H1 (cell line): ENCODE data around the gene OTOP1. TPM values are rescaled to one million over a fixed set of nuclear protein-coding genes. Genes with fewer than 3 reads are reported as not detected.

Experiments used
- CTCF ChIA-PET: fragments of 300-600 bp; sonication (Branson Sonifier 250); formaldehyde crosslinking; loops from one replicate; lab custom pipeline; 2021; ENCODE audit not compliant: partially characterized antibody; lab: Charles Lee
- POLR2A ChIA-PET: fragments of 300-600 bp; sonication (Branson Sonifier 250); formaldehyde crosslinking; loops from one replicate; lab custom pipeline; 2021; ENCODE audit warnings: inconsistent platforms; ENCODE audit not compliant: partially characterized antibody; lab: Charles Lee
- DNase-seq, 2 experiments: peaks; one replicate each; pipeline versions ENCODE4 v3.0.0 to v3.0.0-alpha.2; 2010 to 2022; ENCODE audit warnings: low spot score in 2 of 2, low read depth in 1 of 2, mixed read lengths in 1 of 2
- FAIRE-seq: peaks from 2 replicates; lab custom pipeline; 2011; peaks lifted over from hg19 to GRCh38; lab: Jason Lieb, UNC
- H2AFZ ChIP-seq: 2 replicates; pipeline ENCODE4 v1.8.1; 2012; ENCODE audit warnings: low read length, inconsistent platforms
- H2AK5ac ChIP-seq: 2 replicates; pipeline ENCODE4 v1.6.1; 2013; ENCODE audit warnings: low read depth, low read length
- H2BK120ac ChIP-seq: replicated peaks from 2 replicates; pipeline ENCODE3; 2013; ENCODE audit warnings: low read depth, low read length, inconsistent platforms
- H2BK12ac ChIP-seq: 2 replicates; pipeline ENCODE4 v1.6.1; 2013; ENCODE audit warnings: low read depth, low read length
- H2BK15ac ChIP-seq: 2 replicates; pipeline ENCODE4 v1.6.1; 2013; ENCODE audit warnings: low read length
- H2BK20ac ChIP-seq: 2 replicates; pipeline ENCODE4 v1.6.1; 2013; ENCODE audit warnings: low read length
- H2BK5ac ChIP-seq: 2 replicates; pipeline ENCODE4 v1.6.1; 2013; ENCODE audit warnings: low read depth, low read length
- H3K14ac ChIP-seq: 2 replicates; pipeline ENCODE4 v1.6.1; 2013; ENCODE audit warnings: inconsistent platforms; ENCODE audit not compliant: insufficient read length
- H3K18ac ChIP-seq: 2 replicates; pipeline ENCODE4 v1.6.1; 2013; ENCODE audit warnings: low read length; ENCODE audit errors: extremely low read depth
- H3K23ac ChIP-seq: 2 replicates; pipeline ENCODE4 v1.6.1; 2013; ENCODE audit warnings: inconsistent platforms; ENCODE audit not compliant: insufficient read length
- H3K23me2 ChIP-seq: 2 replicates; pipeline ENCODE4 v1.6.1; 2013; ENCODE audit warnings: low read depth, low read length
- H3K27ac ChIP-seq: 2 replicates; pipeline ENCODE4 v1.6.1; 2011; ENCODE audit warnings: low read depth, low read length, inconsistent platforms
- H3K27me3 ChIP-seq, 4 experiments: replicated peaks in 1 of 4; 1 replicate in 1 of 4; 2 replicates in 3 of 4; pipeline versions ENCODE4 v1.6.1 to v1.8.1; 2011 to 2013; ENCODE audit warnings: low read length in 3 of 4, mild to moderate bottlenecking in 3 of 4, inconsistent platforms in 2 of 4, mixed read lengths in 2 of 4, moderate library complexity in 1 of 4; ENCODE audit not compliant: control insufficient read depth in 3 of 4, insufficient read depth in 3 of 4; ENCODE audit errors: extremely low read depth in 1 of 4
- H3K36me3 ChIP-seq, 4 experiments: 2 replicates each; pipeline versions ENCODE4 v1.6.1 to v1.8.1; 2011 to 2013; ENCODE audit warnings: mild to moderate bottlenecking in 4 of 4, low read length in 3 of 4, moderate library complexity in 2 of 4, control low read depth in 1 of 4, inconsistent platforms in 1 of 4; ENCODE audit not compliant: insufficient read depth in 4 of 4, control insufficient read depth in 2 of 4
- H3K4ac ChIP-seq: replicated peaks from 2 replicates; pipeline ENCODE3; 2013; ENCODE audit warnings: low read length, low read depth, mixed read lengths, inconsistent platforms; ENCODE audit not compliant: insufficient read length
- H3K4me1 ChIP-seq, 4 experiments: replicated peaks in 1 of 4; 1 replicate in 1 of 4; 2 replicates in 3 of 4; pipeline versions ENCODE4 v1.6.1 to v1.8.1; 2011 to 2013; ENCODE audit warnings: low read length in 3 of 4, inconsistent platforms in 2 of 4, mixed read lengths in 1 of 4; ENCODE audit not compliant: insufficient read depth in 4 of 4, control insufficient read depth in 3 of 4
- H3K4me2 ChIP-seq, 2 experiments: 2 replicates each; pipeline versions ENCODE4 v1.6.1 to v1.8.1; 2011 to 2013; ENCODE audit warnings: low read depth in 2 of 2, low read length in 2 of 2, control low read depth in 1 of 2, inconsistent platforms in 1 of 2, mild to moderate bottlenecking in 1 of 2; ENCODE audit not compliant: insufficient read depth in 1 of 2
- H3K4me3 ChIP-seq, 4 experiments: fragments of 200-600, 300-600 bp in 1 of 4; sonication (generic), shearing (Covaris generic), sonication (Bioruptor Twin) in 1 of 4; 2 replicates each; pipeline versions ENCODE4 v1.5.1 to v1.8.1; 2011 to 2016; ENCODE audit warnings: low read length in 4 of 4, low read depth in 3 of 4, control low read depth in 2 of 4, inconsistent platforms in 2 of 4, mild to moderate bottlenecking in 2 of 4, mixed read lengths in 1 of 4, moderate library complexity in 1 of 4; ENCODE audit not compliant: insufficient read depth in 2 of 4; ENCODE audit errors: extremely low read depth in 1 of 4
- H3K56ac ChIP-seq: replicated peaks from 2 replicates; pipeline ENCODE3; 2013; ENCODE audit warnings: low read depth, mild to moderate bottlenecking, mixed read lengths, low read length, inconsistent platforms; ENCODE audit not compliant: insufficient read length
- H3K79me1 ChIP-seq: 2 replicates; pipeline ENCODE4 v1.6.1; 2013; ENCODE audit warnings: low read depth, low read length, control low read depth
- H3K79me2 ChIP-seq, 2 experiments: 2 replicates each; pipeline versions ENCODE4 v1.6.1 to v1.8.1; 2012 to 2013; ENCODE audit warnings: low read length in 2 of 2, mild to moderate bottlenecking in 2 of 2, inconsistent platforms in 1 of 2; ENCODE audit not compliant: insufficient read depth in 2 of 2, control insufficient read depth in 1 of 2
- H3K9ac ChIP-seq, 4 experiments: replicated peaks in 1 of 4; 1 replicate in 1 of 4; 2 replicates in 3 of 4; pipeline versions ENCODE4 v1.6.1 to v1.8.1; 2011 to 2013; ENCODE audit warnings: low read depth in 3 of 4, low read length in 3 of 4, control low read depth in 2 of 4, mild to moderate bottlenecking in 2 of 4, moderate library complexity in 2 of 4, inconsistent platforms in 1 of 4; ENCODE audit errors: extremely low read depth in 1 of 4
- H3K9me3 ChIP-seq, 2 experiments: 2 replicates each; pipeline versions ENCODE4 v1.6.1 to v1.8.1; 2012 to 2013; ENCODE audit warnings: mild to moderate bottlenecking in 2 of 2, moderate library complexity in 2 of 2, control low read depth in 1 of 2, inconsistent platforms in 1 of 2, low read depth in 1 of 2, low read length in 1 of 2, mixed read lengths in 1 of 2; ENCODE audit not compliant: insufficient read depth in 2 of 2
- H4K20me1 ChIP-seq, 2 experiments: replicated peaks in 1 of 2; 2 replicates each; pipeline versions ENCODE3 to v1.8.1; 2011 to 2013; ENCODE audit warnings: inconsistent platforms in 2 of 2, low read length in 2 of 2, mild to moderate bottlenecking in 1 of 2; ENCODE audit not compliant: insufficient read depth in 2 of 2, control insufficient read depth in 1 of 2
- H4K5ac ChIP-seq: 2 replicates; pipeline ENCODE4 v1.6.1; 2013; ENCODE audit warnings: low read length, low read depth, mixed read lengths, inconsistent platforms; ENCODE audit not compliant: insufficient read length
- H4K8ac ChIP-seq: 2 replicates; pipeline ENCODE4 v1.8.0; 2013; ENCODE audit warnings: mild to moderate bottlenecking, moderate library complexity, low read length, inconsistent platforms; ENCODE audit not compliant: insufficient read depth; ENCODE audit errors: extremely low read depth
- H4K91ac ChIP-seq: replicated peaks from 2 replicates; pipeline ENCODE3; 2013; ENCODE audit warnings: low read length, mixed read lengths, inconsistent platforms; ENCODE audit not compliant: insufficient read length
- EGR1 ChIP-seq: IDR thresholded peaks from 2 replicates; pipeline ENCODE4 v1.6.1; 2011; ENCODE audit warnings: low read depth, low read length, borderline replicate concordance
- GABPA ChIP-seq: IDR thresholded peaks from 2 replicates; pipeline ENCODE4 v1.6.1; 2011; ENCODE audit warnings: mild to moderate bottlenecking, low read length, moderate library complexity, borderline replicate concordance; ENCODE audit not compliant: insufficient read depth
- KDM4A ChIP-seq: IDR thresholded peaks from one replicate; pipeline ENCODE4 v1.7.1; 2012; ENCODE audit warnings: low read depth, mild to moderate bottlenecking, moderate library complexity, low read length, inconsistent platforms; ENCODE audit not compliant: severe bottlenecking
- POLR2AphosphoS5 ChIP-seq: IDR thresholded peaks from 2 replicates; pipeline ENCODE4 v1.6.1; 2011; ENCODE audit warnings: low read depth, low read length
- RAD21 ChIP-seq, 2 experiments: IDR thresholded peaks in 1 of 2; conservative IDR thresholded peaks in 1 of 2; 2 replicates each; pipeline ENCODE4 v1.6.1; 2011; ENCODE audit warnings: low read depth in 2 of 2, low read length in 2 of 2, improper control_type of control experiment in 1 of 2, inconsistent platforms in 1 of 2, mild to moderate bottlenecking in 1 of 2, moderate library complexity in 1 of 2
- RFX5 ChIP-seq: IDR thresholded peaks from 2 replicates; pipeline ENCODE4 v1.6.1; 2011; ENCODE audit warnings: low read depth, low read length, improper control_type of control experiment, borderline replicate concordance
- WGBS, 2 experiments: shearing (Covaris generic) in 1 of 2; methylation state at CpG; one replicate each; pipeline versions ENCODE4 v1.1.6 to v1.1.7; 2013 to 2015; ENCODE audit warnings: low lambda C conversion rate in 2 of 2, mixed read lengths in 2 of 2, inconsistent platforms in 1 of 2, low coverage in 1 of 2, missing lambda C conversion rate in 1 of 2; ENCODE audit not compliant: insufficient replicate concordance in 2 of 2, insufficient coverage in 1 of 2, insufficient read length in 1 of 2; ENCODE audit errors: extremely low coverage in 1 of 2, missing lambda C conversion rate in 1 of 2; 5-methylcytosine and 5-hydroxymethylcytosine counted together
- polyA plus RNA-seq, 7 experiments: library from polyadenylated mRNA; depleted of rRNA in 3 of 7; stranded (reverse) in 5 of 7; unstranded in 2 of 7; fragments of >200 nt in 5 of 7; fragments of 200-250 nt in 2 of 7; gene quantifications; 1 replicate in 5 of 7; 2 replicates in 1 of 7; 4 replicates in 1 of 7; pipeline versions ENCODE4 v1.2.1 to v1.2.3, GENCODE V29; 2011 to 2013; ENCODE audit warnings: missing spikeins in 2 of 7, mixed read lengths in 2 of 7
- total RNA-seq: library from RNA; stranded (reverse); fragmentation: NEBNext Ultra II Directional; extraction: Animal tissue kit (Norgen Biotek cat#: 25700); gene quantifications from 2 replicates; pipeline ENCODE4 v1.2.1, GENCODE V29; 2021
- TF ChIP-seq, protein P1 (sequence below): IDR thresholded peaks from 2 replicates; pipeline ENCODE4 v1.6.1; 2011; ENCODE audit warnings: low read depth, mild to moderate bottlenecking, low read length; ENCODE audit not compliant: insufficient read depth
- TF ChIP-seq, protein P2 (sequence below), 3 experiments: IDR thresholded peaks; 1 replicate in 2 of 3; 2 replicates in 1 of 3; pipeline versions ENCODE4 v1.5.1 to v1.6.1; 2011; ENCODE audit warnings: low read length in 3 of 3, mild to moderate bottlenecking in 3 of 3, inconsistent platforms in 2 of 3, low read depth in 1 of 3, moderate library complexity in 1 of 3; ENCODE audit not compliant: insufficient read depth in 1 of 3; ENCODE audit errors: control extremely low read depth in 1 of 3

OTOP1 gene
- total and polyA plus RNA-seq, 2 of the 8 experiments (the other 6 are each of a cell fraction or from before 2014, with no cell fraction given): not detected

DNA sequence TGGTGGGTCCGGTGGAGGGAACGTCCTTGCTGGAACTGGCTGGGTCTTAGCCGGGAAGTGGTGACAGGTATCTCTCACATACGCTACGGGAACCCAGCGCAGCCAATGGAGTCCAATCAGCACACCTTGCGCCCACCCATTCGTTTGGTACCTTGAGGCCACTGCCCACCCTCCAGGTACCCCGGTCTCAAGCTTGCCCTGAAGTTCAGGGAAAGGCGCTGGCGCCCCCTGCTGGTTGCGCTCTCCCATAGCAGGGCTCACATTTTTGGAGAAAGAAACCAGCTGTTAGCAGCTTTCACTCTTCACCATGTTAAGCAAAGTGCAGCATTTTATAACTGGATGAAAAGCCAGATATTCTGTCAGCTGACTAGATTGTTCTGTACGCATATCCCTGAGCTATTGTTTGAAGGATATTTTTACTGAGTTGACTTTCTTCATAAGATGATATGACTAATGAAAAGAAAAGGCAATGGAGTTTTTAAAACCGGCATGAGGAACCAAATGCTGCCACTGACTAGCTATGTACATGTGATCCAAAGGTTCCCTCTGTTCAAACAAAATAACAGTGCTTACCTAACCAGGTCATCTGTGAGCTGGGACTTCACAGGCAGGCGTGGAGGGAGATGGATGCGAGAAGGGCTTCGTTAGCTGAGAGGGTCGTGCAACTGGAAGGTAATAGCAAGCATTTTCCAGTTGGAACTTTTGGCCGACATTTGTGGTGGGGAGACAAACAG lies 43.7 kb downstream of the OTOP1 start:
- no peak overlapping the region for H3K18ac ChIP-seq
- TF ChIP-seq, protein P1, sequence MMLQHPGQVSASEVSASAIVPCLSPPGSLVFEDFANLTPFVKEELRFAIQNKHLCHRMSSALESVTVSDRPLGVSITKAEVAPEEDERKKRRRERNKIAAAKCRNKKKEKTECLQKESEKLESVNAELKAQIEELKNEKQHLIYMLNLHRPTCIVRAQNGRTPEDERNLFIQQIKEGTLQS: no peak
- TF ChIP-seq EGR1 (no peak), RAD21 (IDR thresholded peaks at IDR 0.05 in 1 of 2, conservative IDR thresholded peaks at IDR 0.05 in 1 of 2; ENCODE audit: low read depth in 2 of 2, low read length in 2 of 2) (peak; percentile 87 to 91), KDM4A (no peak), POLR2AphosphoS5 (no peak), RFX5 (no peak), GABPA (peak; percentile 38; the same call in 1 of the 2 replicates)
- TF ChIP-seq, protein P2, sequence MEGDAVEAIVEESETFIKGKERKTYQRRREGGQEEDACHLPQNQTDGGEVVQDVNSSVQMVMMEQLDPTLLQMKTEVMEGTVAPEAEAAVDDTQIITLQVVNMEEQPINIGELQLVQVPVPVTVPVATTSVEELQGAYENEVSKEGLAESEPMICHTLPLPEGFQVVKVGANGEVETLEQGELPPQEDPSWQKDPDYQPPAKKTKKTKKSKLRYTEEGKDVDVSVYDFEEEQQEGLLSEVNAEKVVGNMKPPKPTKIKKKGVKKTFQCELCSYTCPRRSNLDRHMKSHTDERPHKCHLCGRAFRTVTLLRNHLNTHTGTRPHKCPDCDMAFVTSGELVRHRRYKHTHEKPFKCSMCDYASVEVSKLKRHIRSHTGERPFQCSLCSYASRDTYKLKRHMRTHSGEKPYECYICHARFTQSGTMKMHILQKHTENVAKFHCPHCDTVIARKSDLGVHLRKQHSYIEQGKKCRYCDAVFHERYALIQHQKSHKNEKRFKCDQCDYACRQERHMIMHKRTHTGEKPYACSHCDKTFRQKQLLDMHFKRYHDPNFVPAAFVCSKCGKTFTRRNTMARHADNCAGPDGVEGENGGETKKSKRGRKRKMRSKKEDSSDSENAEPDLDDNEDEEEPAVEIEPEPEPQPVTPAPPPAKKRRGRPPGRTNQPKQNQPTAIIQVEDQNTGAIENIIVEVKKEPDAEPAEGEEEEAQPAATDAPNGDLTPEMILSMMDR (IDR thresholded peaks at IDR 0.05; ENCODE audit: control extremely low read depth in 1 of 3, insufficient read depth in 1 of 3, low read depth in 1 of 3, low read length in 3 of 3): peak; percentile 85 to 90 (median 87)

More for the DNA sequence above, 43.7 kb downstream of the OTOP1 start:
- no peak overlapping the region for H3K4me2 ChIP-seq
- no peaks in the 10 kb centered on the region for H3K36me3 ChIP-seq
- no peaks in the 10 kb centered on the region for H4K20me1 ChIP-seq
- no peak overlapping the region for H3K14ac ChIP-seq
- ChIA-PET POLR2A (no interaction called here), CTCF (interaction anchor here (0.6 to 2.8 kb wide), 25 partner anchors 8 to 400 kb away, joined by 3 to 18 read pairs (median 5); no protein-coding TSS in a partner anchor)
- no peaks in the 10 kb centered on the region for H3K79me1 ChIP-seq
- H2BK120ac ChIP-seq: no peak overlapping the region
- H3K27ac ChIP-seq: no peak overlapping the region
- H3K23me2 ChIP-seq: no peaks in the 10 kb centered on the region
- H3K9ac ChIP-seq: no peak overlapping the region
- H3K4me1 ChIP-seq: peaks cover 0 to 2% (median 0%) of the 10 kb centered on the region in 4 experiments; a peak in 1 of 7 replicates
- H4K91ac ChIP-seq: no peak overlapping the region
- peak; percentile 39 to 88 for DNase-seq
- no peak overlapping the region for H3K56ac ChIP-seq
- H3K4ac ChIP-seq: no peak overlapping the region
- no peak overlapping the region for H3K23ac ChIP-seq
- peak; percentile 19 for FAIRE-seq
- H4K8ac ChIP-seq: no peak overlapping the region
- H2BK12ac ChIP-seq: no peak overlapping the region
- 0 out of 2 replicates have a peak overlapping the region, but pooled peaks have one; percentile 9 for H2AK5ac ChIP-seq
- H2BK20ac ChIP-seq: no peak overlapping the region
- no peaks in the 10 kb centered on the region for H3K79me2 ChIP-seq
- no peaks in the 10 kb centered on the region for H3K9me3 ChIP-seq
- H2BK5ac ChIP-seq: no peak overlapping the region
- H2BK15ac ChIP-seq: peak overlapping the region; percentile 19; the same call in 1 of the 2 replicates
- H3K27me3 ChIP-seq: no peaks in the 10 kb centered on the region
- H4K5ac ChIP-seq: no peak overlapping the region
- no peak overlapping the region for H3K4me3 ChIP-seq
- 56% methylated on average over 19 of the region's 19 CpGs; no CpG with 5 or more reads in 1 of the 2 experiments for WGBS, 2 experiments
- no peak overlapping the region for H2AFZ ChIP-seq
